ENCODE data around the gene PCCA. TPM values are rescaled to one million over a fixed set of nuclear protein-coding genes. Genes with fewer than 3 reads are reported as not detected.

PCCA gene
- total and polyA plus RNA-seq, 12 donors: 27.6 to 176 (median 97.7) TPM

- Histone ChIP-seq H3K9me3 (replicated peaks in 1 of 3) (no peaks in the 10 kb centered on the region), H3K27me3 (no peaks in the 10 kb centered on the region), H3K36me3 (replicated peaks in 1 of 2) (no peaks in the 10 kb centered on the region), H3K4me1 (replicated peaks in 1 of 2) (no peaks in the 10 kb centered on the region), H3K27ac (no peak overlapping the region), H3K4me3 (no peak overlapping the region)
- no peak for TF ChIP-seq CTCF (IDR thresholded peaks at IDR 0.05)
- no peak for TF ChIP-seq POLR2A (IDR thresholded peaks at IDR 0.05)
- no peak for DNase-seq
- WGBS, 4 donors: 87 to 88% (median 88%) methylated on average over 9 of the region's 9 CpGs
- intact Hi-C loops (cut with DNase I): no loop called here
These were observed 350.5 kb downstream of the PCCA start for GRCh38 chr13:100439247-100439970.

- WGBS, 4 donors: 64 to 71% (median 68%) methylated on average over 4 of the region's 4 CpGs
- H3K4me1 ChIP-seq (replicated peaks in 1 of 2): no peaks in the 10 kb centered on the region
- no peak for DNase-seq
- intact Hi-C loops (cut with DNase I): no loop called here
- H3K27me3 ChIP-seq: no peaks in the 10 kb centered on the region
- no peak overlapping the region for H3K4me3 ChIP-seq
- no peak for TF ChIP-seq POLR2A (IDR thresholded peaks at IDR 0.05)
- no peak for TF ChIP-seq CTCF (IDR thresholded peaks at IDR 0.05)
- no peak overlapping the region for H3K27ac ChIP-seq
- H3K36me3 ChIP-seq (replicated peaks in 1 of 2): no peaks in the 10 kb centered on the region
- peaks cover 0 to 5% (median 0%) of the 10 kb centered on the region in 3 donors for H3K9me3 ChIP-seq (replicated peaks in 1 of 3)
These were observed 352.0 kb downstream of the PCCA start for GRCh38 chr13:100440751-100441425.

- TF ChIP-seq POLR2A (IDR thresholded peaks at IDR 0.05) (no peak), CTCF (IDR thresholded peaks at IDR 0.05) (no peak)
- 92 to 97% (median 95%) methylated on average over 9 of the region's 9 CpGs for WGBS, 4 donors
- H3K9me3 ChIP-seq (replicated peaks in 1 of 3): peaks cover 0 to 5% (median 0%) of the 10 kb centered on the region in 3 donors
- H3K27me3 ChIP-seq: no peaks in the 10 kb centered on the region
- H3K4me3 ChIP-seq: no peak overlapping the region
- no peak for DNase-seq
- no peak overlapping the region for H3K27ac ChIP-seq
- intact Hi-C loops (cut with DNase I): no loop called here
- H3K36me3 ChIP-seq (replicated peaks in 1 of 2): no peaks in the 10 kb centered on the region
- no peaks in the 10 kb centered on the region for H3K4me1 ChIP-seq (replicated peaks in 1 of 2)
These were observed 353.4 kb downstream of the PCCA start for GRCh38 chr13:100442095-100442832.

- DNase-seq: no peak
These were observed 354.5 kb downstream of the PCCA start for GRCh38 chr13:100443278-100443997.

More at GRCh38 chr13:100443278-100443997, 354.5 kb downstream of the PCCA start:
- TF ChIP-seq CTCF (IDR thresholded peaks at IDR 0.05) (no peak), POLR2A (IDR thresholded peaks at IDR 0.05) (no peak)
- Histone ChIP-seq H3K4me3 (no peak overlapping the region), H3K27me3 (no peaks in the 10 kb centered on the region), H3K27ac (no peak overlapping the region), H3K9me3 (replicated peaks in 1 of 3) (peaks cover 0 to 5% (median 0%) of the 10 kb centered on the region in 3 donors), H3K36me3 (replicated peaks in 1 of 2) (no peaks in the 10 kb centered on the region), H3K4me1 (replicated peaks in 1 of 2) (no peaks in the 10 kb centered on the region)
- intact Hi-C loops (cut with DNase I): no loop called here
- WGBS, 4 donors: 90 to 99% (median 97%) methylated on average over 7 of the region's 7 CpGs

Measured in adrenal gland (tissue), 12 donors.